Endothelial cell of umbilical vein (primary cell): ENCODE results near the gene SNX5. TPM values are rescaled to one million over a fixed set of nuclear protein-coding genes. Genes with fewer than 3 reads are reported as not detected.

Experiments
- BruUV-seq: library from RNA; stranded (reverse); fragments of 400-500 nt; replicated peaks from 2 replicates; lab custom pipeline; 2021; lab: Mats Ljungman, UMichigan
- CTCF ChIA-PET: fragments of 300-600, 350-600 bp; sonication (Branson Sonifier 250); formaldehyde crosslinking; loops from one replicate; lab custom pipeline; 2021; ENCODE audit warnings: antibody characterized with exemption, inconsistent platforms; lab: Charles Lee
- POLR2A ChIA-PET: fragments of 300-600, 350-600 bp; sonication (Branson Sonifier 250); formaldehyde crosslinking; loops from one replicate; lab custom pipeline; 2021; ENCODE audit warnings: antibody characterized with exemption, inconsistent platforms; lab: Charles Lee
- DNase-seq: peaks from one replicate; pipeline ENCODE4 v3.0.0-alpha.2; 2011; ENCODE audit warnings: low read depth, low spot score
- FAIRE-seq: peaks from 2 replicates; lab custom pipeline; 2011; peaks lifted over from hg19 to GRCh38; lab: Jason Lieb, UNC
- H2AFZ ChIP-seq: 2 replicates; pipeline ENCODE4 v1.6.0; 2012; ENCODE audit warnings: low read depth, low read length, control low read depth, inconsistent platforms
- H3K27ac ChIP-seq: 2 replicates; pipeline ENCODE4 v1.5.1; 2011; ENCODE audit warnings: low read depth, mild to moderate bottlenecking, control low read depth, low read length, moderate library complexity; ENCODE audit not compliant: insufficient read depth
- H3K27me3 ChIP-seq, 2 experiments: 2 replicates each; pipeline versions ENCODE4 v1.6.0 to v1.6.1; 2011; ENCODE audit warnings: low read length in 2 of 2, mixed read lengths in 1 of 2; ENCODE audit not compliant: control insufficient read depth in 2 of 2, insufficient read depth in 2 of 2
- H3K36me3 ChIP-seq, 2 experiments: 2 replicates in 1 of 2; 3 replicates in 1 of 2; pipeline ENCODE4 v1.5.1; 2011; ENCODE audit warnings: low read length in 2 of 2, mild to moderate bottlenecking in 1 of 2, moderate library complexity in 1 of 2; ENCODE audit not compliant: control insufficient read depth in 2 of 2, insufficient read depth in 2 of 2; ENCODE audit errors: extremely low read depth in 1 of 2
- H3K4me1 ChIP-seq: 3 replicates; pipeline ENCODE4 v1.5.1; 2011; ENCODE audit warnings: mild to moderate bottlenecking, low read length; ENCODE audit not compliant: control insufficient read depth, insufficient read depth; ENCODE audit errors: extremely low read depth
- H3K4me2 ChIP-seq: 2 replicates; pipeline ENCODE4 v1.6.1; 2011; ENCODE audit warnings: low read length, control low read depth, mixed read lengths; ENCODE audit not compliant: insufficient read depth
- H3K4me3 ChIP-seq, 3 experiments: fragments of 200-600 bp in 1 of 3; sonication (generic), shearing (Covaris generic) in 1 of 3; replicated peaks in 1 of 3; 2 replicates each; pipeline ENCODE4 v1.5.1; 2011 to 2016; ENCODE audit warnings: control low read depth in 3 of 3, low read length in 3 of 3, mild to moderate bottlenecking in 2 of 3, inconsistent platforms in 1 of 3, low read depth in 1 of 3, moderate library complexity in 1 of 3; ENCODE audit not compliant: insufficient read depth in 1 of 3
- H3K79me2 ChIP-seq: 2 replicates; pipeline ENCODE4 v1.6.0; 2012; ENCODE audit warnings: low read length, inconsistent platforms; ENCODE audit not compliant: control insufficient read depth, insufficient read depth
- H3K9ac ChIP-seq: replicated peaks from 2 replicates; pipeline ENCODE3; 2011; ENCODE audit warnings: low read length, control low read depth; ENCODE audit not compliant: insufficient read depth; ENCODE audit errors: extremely low read depth
- H3K9me1 ChIP-seq: replicated peaks from 3 replicates; pipeline ENCODE4 v1.6.0; 2011; ENCODE audit warnings: mild to moderate bottlenecking, low read length; ENCODE audit not compliant: control insufficient read depth, insufficient read depth; ENCODE audit errors: extremely low read depth
- H3K9me3 ChIP-seq: replicated peaks from 2 replicates; pipeline ENCODE4 v1.5.1; 2012; ENCODE audit warnings: low read length, inconsistent platforms; ENCODE audit not compliant: control insufficient read depth, insufficient read depth
- H4K20me1 ChIP-seq: replicated peaks from 2 replicates; pipeline ENCODE3; 2011; ENCODE audit warnings: mild to moderate bottlenecking, low read length; ENCODE audit not compliant: control insufficient read depth, insufficient read depth; ENCODE audit errors: extremely low read depth
- EZH2 ChIP-seq: IDR thresholded peaks from 2 replicates; pipeline ENCODE4 v1.6.1; 2012; ENCODE audit warnings: borderline replicate concordance, low read depth, mild to moderate bottlenecking, moderate library complexity, low read length, inconsistent platforms; ENCODE audit not compliant: severe bottlenecking
- MYC ChIP-seq: IDR thresholded peaks from one replicate; pipeline ENCODE4 v1.6.1; 2011; ENCODE audit warnings: mild to moderate bottlenecking, low read depth, low read length
- dilution Hi-C: fragments of 300-500 bp; cut with MboI; formaldehyde crosslinking; loops from one replicate; pipeline ENCODE4 v1.15.0; 2019; ENCODE audit warnings: low sequenced_read_pairs; ENCODE audit not compliant: extremely low pct_ligation_motif_present
- intact Hi-C: fragments of 100-400 bp; cut with micrococcal nuclease; formaldehyde crosslinking; loops from one replicate; pipeline ENCODE4 v1.10.0; 2022
- polyA plus RNA-seq, 4 experiments: library from polyadenylated mRNA; depleted of rRNA in 3 of 4; stranded (reverse) in 3 of 4; unstranded in 1 of 4; fragments of >200 nt; gene quantifications; 2 replicates each; pipeline versions ENCODE4 v1.2.1 to v1.2.3, GENCODE V29; 2011 to 2012; ENCODE audit warnings: missing spikeins in 1 of 4
- total RNA-seq: library from RNA; stranded (reverse); gene quantifications from 2 replicates; pipeline ENCODE4 v1.2.3, GENCODE V29; 2021
- TF ChIP-seq, protein P1 (sequence below), 2 donors: IDR thresholded peaks; 1 replicate in 1 of 2; 2 replicates in 1 of 2; pipeline ENCODE4 v1.5.1; 2011; ENCODE audit warnings: low read length in 2 of 2, mild to moderate bottlenecking in 2 of 2, moderate library complexity in 2 of 2, control low read depth in 1 of 2, inconsistent platforms in 1 of 2, low read depth in 1 of 2; ENCODE audit not compliant: insufficient read depth in 1 of 2; ENCODE audit errors: extremely low read depth in 1 of 2

SNX5 gene
- total and polyA plus RNA-seq, 2 donors (not counting 3 experiments of a cell fraction or from before 2014, with no cell fraction given) = 76.2 to 121 TPM

DNA sequence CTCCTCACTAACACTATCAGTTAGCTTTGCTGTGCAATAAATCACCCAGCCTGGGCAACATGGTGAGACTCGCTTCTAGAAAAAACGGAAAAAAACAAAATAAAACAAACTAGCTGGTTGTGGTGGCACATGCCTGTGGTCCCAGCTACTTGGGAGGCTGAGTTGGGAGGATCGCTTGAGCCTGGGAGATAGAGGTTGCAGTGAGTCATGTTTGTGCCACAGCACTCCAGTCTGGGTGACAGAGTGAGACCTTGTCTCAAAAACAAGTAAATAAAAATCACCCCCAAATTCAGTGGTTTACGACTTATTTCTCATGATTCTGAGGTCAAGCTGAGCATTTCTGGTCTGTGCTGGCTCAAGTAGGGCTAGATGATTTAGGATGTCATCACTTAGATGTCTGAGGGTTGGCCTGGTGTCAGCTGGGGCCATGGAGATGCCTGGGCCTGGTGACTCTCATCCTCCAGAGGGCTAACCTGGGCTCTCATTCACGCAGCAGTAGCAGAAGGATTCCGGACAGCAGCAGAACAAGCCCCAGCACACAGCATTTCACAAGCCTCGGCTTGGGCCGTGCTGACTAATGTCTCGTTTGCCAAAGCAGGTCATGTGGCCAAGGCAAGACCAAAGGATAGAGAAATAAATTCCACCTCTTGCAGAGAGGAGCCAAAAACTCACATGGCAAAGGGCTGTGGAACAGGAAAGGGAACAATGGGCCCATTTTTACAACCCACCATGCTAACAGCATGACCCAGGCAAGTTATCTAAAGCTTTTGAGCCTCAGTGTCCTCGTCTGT is 32.7 kb upstream of the SNX5 start:
- H3K4me2 ChIP-seq = no peak overlapping the region
- H3K9ac ChIP-seq = no peak overlapping the region
- dilution Hi-C loops (no loop called here), intact Hi-C loops (no loop called here)
- no TSS peak for BruUV-seq
- H3K4me1 ChIP-seq = no peaks in the 10 kb centered on the region
- no peak overlapping the region for H3K4me3 ChIP-seq
- no peaks in the 10 kb centered on the region for H3K9me1 ChIP-seq
- TF ChIP-seq EZH2 = no peak
- ChIA-PET POLR2A (no interaction called here), CTCF (interaction anchor here (0.9 kb wide), 2 partner anchors 16 to 43 kb away, joined by 3 to 7 read pairs; no protein-coding TSS in a partner anchor)
- H3K27ac ChIP-seq = no peak overlapping the region
- DNase-seq = no peak
- H3K27me3 ChIP-seq = peaks cover 0 to 4% of the 10 kb centered on the region in 2 experiments
- no peak for FAIRE-seq
- H2AFZ ChIP-seq = no peak overlapping the region
- no peaks in the 10 kb centered on the region for H3K9me3 ChIP-seq
- no peaks in the 10 kb centered on the region for H3K36me3 ChIP-seq
- H3K79me2 ChIP-seq = no peaks in the 10 kb centered on the region
- H4K20me1 ChIP-seq = no peaks in the 10 kb centered on the region

DNA sequence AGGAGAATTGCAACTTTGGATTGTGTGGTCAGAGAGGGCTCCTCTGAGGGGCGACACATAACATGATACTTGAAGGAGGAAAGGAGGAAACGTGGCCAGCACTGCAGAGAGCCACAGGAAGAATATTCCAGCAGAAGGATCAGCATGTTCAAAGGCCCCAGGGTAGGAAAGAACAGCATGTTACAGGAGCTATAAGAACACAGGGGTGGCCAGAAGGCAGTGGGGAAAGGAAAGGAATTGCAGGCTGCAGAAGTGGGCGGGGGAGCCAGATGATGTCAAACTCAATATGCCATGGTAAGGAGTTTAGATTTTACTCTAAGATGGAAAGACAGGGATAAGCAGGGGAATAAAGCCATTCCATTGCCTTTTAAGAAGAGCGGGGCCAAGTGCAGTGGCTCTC is 31.0 kb upstream of the SNX5 start:
- POLR2A ChIA-PET = no interaction called here
- H3K9ac ChIP-seq = no peak overlapping the region
- BruUV-seq = no TSS peak

More for the DNA sequence above, 31.0 kb upstream of the SNX5 start:
- TF ChIP-seq, protein P1, sequence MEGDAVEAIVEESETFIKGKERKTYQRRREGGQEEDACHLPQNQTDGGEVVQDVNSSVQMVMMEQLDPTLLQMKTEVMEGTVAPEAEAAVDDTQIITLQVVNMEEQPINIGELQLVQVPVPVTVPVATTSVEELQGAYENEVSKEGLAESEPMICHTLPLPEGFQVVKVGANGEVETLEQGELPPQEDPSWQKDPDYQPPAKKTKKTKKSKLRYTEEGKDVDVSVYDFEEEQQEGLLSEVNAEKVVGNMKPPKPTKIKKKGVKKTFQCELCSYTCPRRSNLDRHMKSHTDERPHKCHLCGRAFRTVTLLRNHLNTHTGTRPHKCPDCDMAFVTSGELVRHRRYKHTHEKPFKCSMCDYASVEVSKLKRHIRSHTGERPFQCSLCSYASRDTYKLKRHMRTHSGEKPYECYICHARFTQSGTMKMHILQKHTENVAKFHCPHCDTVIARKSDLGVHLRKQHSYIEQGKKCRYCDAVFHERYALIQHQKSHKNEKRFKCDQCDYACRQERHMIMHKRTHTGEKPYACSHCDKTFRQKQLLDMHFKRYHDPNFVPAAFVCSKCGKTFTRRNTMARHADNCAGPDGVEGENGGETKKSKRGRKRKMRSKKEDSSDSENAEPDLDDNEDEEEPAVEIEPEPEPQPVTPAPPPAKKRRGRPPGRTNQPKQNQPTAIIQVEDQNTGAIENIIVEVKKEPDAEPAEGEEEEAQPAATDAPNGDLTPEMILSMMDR (IDR thresholded peaks at IDR 0.05; ENCODE audit: extremely low read depth in 1 of 2, insufficient read depth in 1 of 2, low read depth in 1 of 2, low read length in 2 of 2) = no peak
- TF ChIP-seq EZH2 (no peak), MYC (no peak)
- Histone ChIP-seq H3K9me1 (no peaks in the 10 kb centered on the region), H3K4me3 (no peak overlapping the region), H4K20me1 (no peaks in the 10 kb centered on the region), H3K79me2 (no peaks in the 10 kb centered on the region), H3K27me3 (peaks cover 0 to 4% of the 10 kb centered on the region in 2 experiments), H2AFZ (no peak overlapping the region), H3K9me3 (no peaks in the 10 kb centered on the region), H3K4me2 (no peak overlapping the region), H3K27ac (no peak overlapping the region), H3K4me1 (no peaks in the 10 kb centered on the region), H3K36me3 (no peaks in the 10 kb centered on the region)
- dilution Hi-C loops (no loop called here), intact Hi-C loops (loop anchor here (10.0 kb wide), 2 partner anchors 255 to 465 kb away; partner anchors contain the start of gene BFSP1)
- CTCF ChIA-PET = interaction anchor here (1.0 to 1.7 kb wide), 2 partner anchors 32 to 317 kb away, joined by 4 to 6 read pairs; partner anchors contain the start of gene RRBP1
- FAIRE-seq = no peak
- DNase-seq = no peak
